K562 (cell line): ENCODE data around the gene ASIC5. TPM values are rescaled to one million over a fixed set of nuclear protein-coding genes. Genes with fewer than 3 reads are reported as not detected.

ENCODE experiments used
- ATAC-seq: fragments of 200-7000 bp; cut with Tn5 transposase; 3 replicates; pipeline ENCODE4 v1.9.1; 2020; ENCODE audit warnings: moderate library complexity
- BruUV-seq: library from RNA; stranded (reverse); fragments of 400-500 nt; replicated peaks from 2 replicates; lab custom pipeline; 2021; lab: Mats Ljungman, UMichigan
- CTCF ChIA-PET: fragments of 300-600 bp; formaldehyde crosslinking; extraction: SDS; loops from one replicate; lab custom pipeline; 2021; ENCODE audit warnings: low intra/inter-chr PET ratio; lab: Yijun Ruan, JAX
- POLR2A ChIA-PET: fragments of 300-600, 350-650 bp; sonication (Branson Sonifier 250); formaldehyde crosslinking; extraction: SDS; loops from one replicate; lab custom pipeline; 2021; ENCODE audit warnings: antibody characterized with exemption, inconsistent platforms; lab: Yijun Ruan, JAX
- DNase-seq, 4 experiments: peaks; one replicate each; pipeline versions ENCODE4 v3.0.0 to v3.0.0-alpha.2; 2011 to 2018; ENCODE audit warnings: low spot score in 3 of 4, mixed read lengths in 3 of 4; ENCODE audit errors: extremely low read depth in 1 of 4
- FAIRE-seq: peaks from 2 replicates; lab custom pipeline; 2011; peaks lifted over from hg19 to GRCh38; lab: Jason Lieb, UNC
- H2AFZ ChIP-seq: 2 replicates; pipeline ENCODE4 v1.6.0; 2011; ENCODE audit warnings: low read depth, low read length, control low read depth, inconsistent platforms
- H3K27ac ChIP-seq: fragments of 200-600 bp; 3 replicates; pipeline ENCODE4 v1.8.0; 2011; ENCODE audit warnings: low read depth, mild to moderate bottlenecking, control low read depth, inconsistent platforms, low read length, moderate library complexity, mixed read lengths; ENCODE audit errors: extremely low read depth
- H3K27me3 ChIP-seq, 2 experiments: fragments of 300-600 bp in 1 of 2; 2 replicates in 1 of 2; 3 replicates in 1 of 2; pipeline versions ENCODE4 v1.6.0 to v1.8.0; 2011; ENCODE audit warnings: inconsistent platforms in 2 of 2, low read length in 2 of 2, mild to moderate bottlenecking in 1 of 2, mixed read lengths in 1 of 2, moderate library complexity in 1 of 2; ENCODE audit not compliant: control insufficient read depth in 2 of 2, insufficient read depth in 2 of 2
- H3K36me3 ChIP-seq: fragments of 300-600 bp; 3 replicates; pipeline ENCODE4 v1.8.0; 2011; ENCODE audit warnings: mild to moderate bottlenecking, low read length, inconsistent platforms; ENCODE audit not compliant: control insufficient read depth, insufficient read depth
- H3K4me1 ChIP-seq, 2 experiments: fragments of 200-600 bp in 1 of 2; replicated peaks in 1 of 2; 2 replicates in 1 of 2; 3 replicates in 1 of 2; pipeline versions ENCODE4 v1.5.1 to v1.8.0; 2011; ENCODE audit warnings: inconsistent platforms in 2 of 2, low read length in 2 of 2, mild to moderate bottlenecking in 1 of 2, mixed read lengths in 1 of 2, moderate library complexity in 1 of 2; ENCODE audit not compliant: control insufficient read depth in 2 of 2, insufficient read depth in 2 of 2
- H3K4me2 ChIP-seq: 2 replicates; pipeline ENCODE4 v1.6.1; 2011; ENCODE audit warnings: low read length, control low read depth, inconsistent platforms, mixed read lengths; ENCODE audit not compliant: insufficient read depth
- H3K4me3 ChIP-seq: fragments of 200-600 bp; sonication (generic), shearing (Covaris generic); 2 replicates; pipeline ENCODE4 v1.5.1; 2016; ENCODE audit warnings: control low read depth, inconsistent platforms
- H3K79me2 ChIP-seq: fragments of 200-600 bp; 3 replicates; pipeline ENCODE4 v1.8.0; 2011; ENCODE audit warnings: low read length, inconsistent platforms; ENCODE audit not compliant: control insufficient read depth, insufficient read depth
- H3K9ac ChIP-seq, 2 experiments: 2 replicates each; pipeline versions ENCODE4 v1.6.0 to v1.6.1; 2011; ENCODE audit warnings: low read depth in 2 of 2, low read length in 2 of 2, control low read depth in 1 of 2, inconsistent platforms in 1 of 2, mild to moderate bottlenecking in 1 of 2, mixed read lengths in 1 of 2; ENCODE audit not compliant: insufficient read depth in 1 of 2
- H3K9me1 ChIP-seq: one replicate; pipeline ENCODE4 v1.6.0; 2011; ENCODE audit warnings: inconsistent platforms, mild to moderate bottlenecking, low read length, moderate library complexity; ENCODE audit not compliant: control insufficient read depth, insufficient read depth
- H3K9me3 ChIP-seq: replicated peaks from 2 replicates; pipeline ENCODE4 v1.5.1; 2011; ENCODE audit warnings: low read depth, low read length, inconsistent platforms; ENCODE audit not compliant: control insufficient read depth, insufficient read depth
- H4K20me1 ChIP-seq: replicated peaks from 2 replicates; pipeline ENCODE4 v1.6.1; 2011; ENCODE audit warnings: low read length, inconsistent platforms, mixed read lengths; ENCODE audit not compliant: control insufficient read depth, insufficient read depth
- DEAF1 ChIP-seq: fragments of 450-650 bp; formaldehyde crosslinking; IDR thresholded peaks from 2 replicates; pipeline ENCODE4 v1.4.0; 2020; ENCODE audit warnings: mild to moderate bottlenecking, moderate library complexity
- FOXM1 ChIP-seq, 2 experiments: fragments of 450-650 bp in 1 of 2; sonication (generic) in 1 of 2; formaldehyde crosslinking in 1 of 2; IDR thresholded peaks; 2 replicates each; pipeline versions ENCODE4 v1.6.1 to v1.9.0; 2017 to 2022; ENCODE audit warnings: low read depth in 2 of 2, mild to moderate bottlenecking in 2 of 2, missing genetic modification reagents in 1 of 2, moderate library complexity in 1 of 2
- POLR2B ChIP-seq: fragments of 450-650 bp; IDR thresholded peaks from 2 replicates; pipeline ENCODE4 v1.6.1; 2018; ENCODE audit warnings: low read depth; ENCODE audit not compliant: partially characterized antibody
- RAD51 ChIP-seq: fragments of 450-650 bp; IDR thresholded peaks from 2 replicates; pipeline ENCODE4 v1.7.1; 2016; ENCODE audit warnings: low read depth, mild to moderate bottlenecking, borderline replicate concordance
- SRSF7 ChIP-seq: fragments of 200-400 bp; formaldehyde crosslinking; optimal IDR thresholded peaks from 2 replicates; pipeline ENCODE3; 2017; ENCODE audit warnings: mild to moderate bottlenecking, low read depth, low read length
- TAF1 ChIP-seq: IDR thresholded peaks from 2 replicates; pipeline ENCODE4 v1.6.1; 2011; ENCODE audit warnings: mild to moderate bottlenecking, low read length, moderate library complexity; ENCODE audit not compliant: insufficient read depth, control insufficient read depth, severe bottlenecking; ENCODE audit errors: extremely low read depth
- TOE1 ChIP-seq, 2 experiments: fragments of 450-650 bp in 1 of 2; sonication (generic) in 1 of 2; formaldehyde crosslinking in 1 of 2; IDR thresholded peaks; 2 replicates each; pipeline versions ENCODE4 v1.7.1 to v1.8.0; 2016 to 2022; ENCODE audit warnings: borderline replicate concordance in 2 of 2, mild to moderate bottlenecking in 2 of 2, antibody characterized with exemption in 1 of 2, inconsistent platforms in 1 of 2, low read depth in 1 of 2, missing genetic modification reagents in 1 of 2, moderate library complexity in 1 of 2
- ZNF445 ChIP-seq: fragments of 250-450 bp; sonication (Bioruptor Pico); IDR thresholded peaks from 2 replicates; pipeline ENCODE4 v1.4.0; 2020; ENCODE audit warnings: low read depth, mild to moderate bottlenecking, moderate library complexity
- ZNF696 ChIP-seq: fragments of 250-450 bp; sonication (Bioruptor Pico); conservative IDR thresholded peaks from 2 replicates; pipeline ENCODE4 v1.4.0; 2020; ENCODE audit warnings: mild to moderate bottlenecking, moderate library complexity
- ZNF75A ChIP-seq: fragments of 450-650 bp; formaldehyde crosslinking; IDR thresholded peaks from 2 replicates; pipeline ENCODE4 v1.4.0; 2020; ENCODE audit warnings: mild to moderate bottlenecking
- WGBS: fragments of 100-300 bp; shearing (Covaris generic); methylation state at CpG from one replicate; pipeline ENCODE4 v1.1.6; 2016; ENCODE audit warnings: low coverage, mixed read lengths; ENCODE audit not compliant: insufficient coverage; ENCODE audit errors: missing lambda C conversion rate; 5-methylcytosine and 5-hydroxymethylcytosine counted together
- in situ Hi-C: fragments of 300-500 bp; cut with MboI; formaldehyde crosslinking; loops from 4 replicates; pipeline ENCODE4 v1.15.0; 2018; ENCODE audit warnings: inconsistent platforms, mixed read lengths
- intact Hi-C: fragments of 100-400 bp; cut with micrococcal nuclease; formaldehyde crosslinking; loops from 2 replicates; pipeline ENCODE4 v1.14.2; 2022
- polyA plus RNA-seq, 8 experiments: library from polyadenylated mRNA; depleted of rRNA in 4 of 8; stranded (reverse) in 5 of 8; unstranded in 3 of 8; fragments of >200 nt; fragmentation: Nextera tagmentation in 2 of 8; fragmentation: Illumina TruSeq in 1 of 8; extraction: Ambion mirVana in 2 of 8; extraction: Trizol in 1 of 8; gene quantifications; 2 replicates each; pipeline versions ENCODE4 v1.2.1 to v1.2.3, GENCODE V29; 2011 to 2014; ENCODE audit warnings: inconsistent platforms in 1 of 8, missing spikeins in 1 of 8
- total RNA-seq, 7 experiments: library from RNA; depleted of rRNA in 6 of 7; stranded (reverse); fragments of >200 nt in 6 of 7; fragmentation: Illumina TruSeq in 2 of 7; extraction: Trizol in 2 of 7; gene quantifications; 2 replicates each; pipeline versions ENCODE4 v1.2.1 to v1.2.3, GENCODE V29; 2011 to 2021; ENCODE audit warnings: low replicate concordance in 1 of 7
- TF ChIP-seq, protein P1 (sequence below): sonication (generic); formaldehyde crosslinking; IDR thresholded peaks from 2 replicates; pipeline ENCODE4 v1.8.0; 2022; ENCODE audit warnings: mild to moderate bottlenecking, missing genetic modification reagents
- TF ChIP-seq, protein P2 (sequence below): fragments of 250-450 bp; sonication (Bioruptor Pico); IDR thresholded peaks from 2 replicates; pipeline ENCODE4 v1.5.0; 2020; ENCODE audit warnings: mild to moderate bottlenecking, borderline replicate concordance

ASIC5 gene
- total and polyA plus RNA-seq, 9 of the 15 experiments (the other 6 are each of a cell fraction or from before 2014, with no cell fraction given): not detected

- no peak for TF ChIP-seq FOXM1 (IDR thresholded peaks at IDR 0.05; ENCODE audit: low read depth)
- no peak for TF ChIP-seq FOXM1 (CRISPR knock-in tag; IDR thresholded peaks at IDR 0.05; ENCODE audit: low read depth)
- TF ChIP-seq RAD51: no peak
- no peak for TF ChIP-seq ZNF75A
- TF ChIP-seq ZNF445 (CRISPR knock-in tag): no peak
- TF ChIP-seq ZNF696 (CRISPR knock-in tag): no peak
- no peak for TF ChIP-seq TAF1
- TF ChIP-seq SRSF7: no peak
- TF ChIP-seq, protein P1, sequence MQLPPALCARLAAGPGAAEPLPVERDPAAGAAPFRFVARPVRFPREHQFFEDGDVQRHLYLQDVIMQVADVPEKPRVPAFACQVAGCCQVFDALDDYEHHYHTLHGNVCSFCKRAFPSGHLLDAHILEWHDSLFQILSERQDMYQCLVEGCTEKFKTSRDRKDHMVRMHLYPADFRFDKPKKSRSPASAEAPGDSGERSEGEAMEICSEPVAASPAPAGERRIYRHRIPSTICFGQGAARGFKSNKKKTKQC: no peak
Measured at GRCh38 chr4:155842080-155842479, 24.0 kb downstream of the ASIC5 start (continued).

DNA sequence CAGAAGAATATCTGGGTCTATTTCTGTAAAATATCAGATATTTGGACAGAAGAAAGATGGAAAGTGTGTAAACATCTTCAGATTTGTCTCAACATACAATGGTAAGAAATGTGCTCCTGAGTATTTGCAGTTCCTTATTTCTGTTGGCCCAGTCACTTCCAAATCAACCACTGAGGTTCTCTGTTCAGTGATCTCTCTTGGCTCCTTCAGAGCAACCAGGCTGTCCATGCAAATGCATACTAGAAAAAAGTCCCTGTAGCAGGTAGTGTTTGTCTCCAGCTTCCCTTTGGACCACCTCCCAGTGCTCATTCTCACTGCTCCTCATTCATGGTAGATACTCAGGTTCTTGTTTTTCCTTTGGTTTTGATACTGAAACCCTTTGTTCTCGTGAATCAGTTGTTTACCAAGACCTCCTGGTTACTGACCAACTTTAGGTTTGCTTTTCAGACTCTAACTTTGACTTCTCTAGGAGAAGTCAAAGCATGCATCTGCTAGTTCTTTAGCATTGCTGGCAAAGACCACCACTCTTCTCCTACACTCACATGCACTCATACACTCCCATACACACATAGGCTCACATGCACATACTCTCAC is 28.8 kb downstream of the ASIC5 start:
- Histone ChIP-seq H3K27ac (no peak overlapping the region), H3K9me1 (no peaks in the 10 kb centered on the region), H3K4me1 (no peaks in the 10 kb centered on the region), H3K4me2 (no peak overlapping the region), H3K9ac (no peak overlapping the region), H4K20me1 (no peaks in the 10 kb centered on the region), H3K9me3 (no peaks in the 10 kb centered on the region), H2AFZ (no peak overlapping the region), H3K79me2 (no peaks in the 10 kb centered on the region), H3K27me3 (no peaks in the 10 kb centered on the region), H3K4me3 (no peak overlapping the region), H3K36me3 (no peaks in the 10 kb centered on the region)
- intact Hi-C loops: no loop called here
- BruUV-seq: no TSS peak
- ChIA-PET POLR2A (no interaction called here), CTCF (no interaction called here)
- ATAC-seq: no peak
- in situ Hi-C loops: no loop called here
- TF ChIP-seq POLR2B (no peak), TOE1 (IDR thresholded peaks at IDR 0.05; ENCODE audit: borderline replicate concordance) (no peak), TOE1 (CRISPR knock-in tag; IDR thresholded peaks at IDR 0.05; ENCODE audit: borderline replicate concordance, low read depth) (no peak), DEAF1 (no peak)
- TF ChIP-seq, protein P2, sequence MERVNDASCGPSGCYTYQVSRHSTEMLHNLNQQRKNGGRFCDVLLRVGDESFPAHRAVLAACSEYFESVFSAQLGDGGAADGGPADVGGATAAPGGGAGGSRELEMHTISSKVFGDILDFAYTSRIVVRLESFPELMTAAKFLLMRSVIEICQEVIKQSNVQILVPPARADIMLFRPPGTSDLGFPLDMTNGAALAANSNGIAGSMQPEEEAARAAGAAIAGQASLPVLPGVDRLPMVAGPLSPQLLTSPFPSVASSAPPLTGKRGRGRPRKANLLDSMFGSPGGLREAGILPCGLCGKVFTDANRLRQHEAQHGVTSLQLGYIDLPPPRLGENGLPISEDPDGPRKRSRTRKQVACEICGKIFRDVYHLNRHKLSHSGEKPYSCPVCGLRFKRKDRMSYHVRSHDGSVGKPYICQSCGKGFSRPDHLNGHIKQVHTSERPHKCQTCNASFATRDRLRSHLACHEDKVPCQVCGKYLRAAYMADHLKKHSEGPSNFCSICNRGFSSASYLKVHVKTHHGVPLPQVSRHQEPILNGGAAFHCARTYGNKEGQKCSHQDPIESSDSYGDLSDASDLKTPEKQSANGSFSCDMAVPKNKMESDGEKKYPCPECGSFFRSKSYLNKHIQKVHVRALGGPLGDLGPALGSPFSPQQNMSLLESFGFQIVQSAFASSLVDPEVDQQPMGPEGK: no peak
- no peak for FAIRE-seq
- WGBS: 0% methylated on average over 1 of the region's 1 CpG
- DNase-seq: no peak
